HuH-7 (cell line): ENCODE measurements around the gene RNF186.
"Not testable (repeated sequence)": the region's sequence is repeated elsewhere in the genome, so short reads cannot be mapped to it uniquely, and the experiment has no call there.

Experiments used
- DNase-seq: peaks from one replicate; pipeline ENCODE4 v3.0.0; 2011; ENCODE audit warnings: low spot score

Gene RNF186

GRCh38 chr1:19793360-19794046, 21.6 kb downstream of the RNF186 start:
- no peak for DNase-seq

- no peak for DNase-seq
Measured at GRCh38 chr1:19792237-19793002, 22.7 kb downstream of the RNF186 start.

GRCh38 chr1:19790061-19790975, 24.8 kb downstream of the RNF186 start:
- DNase-seq, result not testable (repeated sequence)

GRCh38 chr1:19786988-19787423, 28.1 kb downstream of the RNF186 start:
- no peak for DNase-seq

DNA sequence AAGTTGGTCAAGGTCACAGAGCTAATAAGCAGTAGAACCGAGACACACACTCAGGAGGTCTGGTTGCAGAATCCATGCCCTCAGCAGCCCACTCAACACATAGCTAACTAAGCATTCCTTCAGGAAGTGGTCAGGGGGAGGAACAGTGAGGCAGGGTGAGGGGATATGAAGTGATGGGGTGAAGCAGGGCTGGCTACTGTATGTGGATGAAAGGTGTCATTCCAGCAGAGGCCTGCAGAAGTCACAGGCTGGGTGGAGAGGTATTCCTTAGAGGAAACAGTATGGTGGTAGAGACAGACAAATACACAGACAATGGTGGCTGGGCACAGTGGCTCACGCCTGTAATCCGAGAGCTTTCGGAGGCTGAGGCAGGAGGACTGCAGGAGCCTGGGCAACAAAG, 29.4 kb downstream of the RNF186 start:
- no peak for DNase-seq

DNA sequence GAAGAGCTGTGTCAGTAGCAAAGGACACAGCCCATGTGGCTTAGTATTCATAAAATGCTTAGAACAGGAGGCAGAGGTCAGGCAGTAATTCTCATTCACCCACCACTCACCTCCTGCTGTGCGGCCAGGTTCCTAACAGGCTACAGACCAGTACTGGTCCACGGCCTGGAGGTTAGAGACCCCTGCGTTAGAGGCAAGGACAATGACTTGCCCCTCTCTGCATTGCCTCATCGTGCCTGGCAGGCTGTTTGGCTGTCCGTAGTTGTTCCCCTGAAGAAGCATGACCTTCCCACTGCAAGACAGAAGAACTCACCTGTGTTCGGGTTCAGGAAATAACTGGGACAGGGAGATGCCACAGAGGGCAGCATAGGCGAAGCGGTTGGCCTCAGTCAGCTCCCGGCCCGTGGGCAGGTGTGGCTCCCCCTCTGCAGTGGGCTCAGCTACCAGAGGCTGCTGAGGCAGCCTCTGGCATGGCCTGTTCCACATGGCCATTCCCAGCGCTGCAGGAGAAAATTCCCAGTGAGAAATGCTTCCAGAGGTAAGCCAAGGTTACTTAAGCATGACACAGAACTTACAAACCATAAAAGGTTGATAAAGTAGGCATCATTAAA, 34.7 kb downstream of the RNF186 start:
- DNase-seq, result no peak

DNA sequence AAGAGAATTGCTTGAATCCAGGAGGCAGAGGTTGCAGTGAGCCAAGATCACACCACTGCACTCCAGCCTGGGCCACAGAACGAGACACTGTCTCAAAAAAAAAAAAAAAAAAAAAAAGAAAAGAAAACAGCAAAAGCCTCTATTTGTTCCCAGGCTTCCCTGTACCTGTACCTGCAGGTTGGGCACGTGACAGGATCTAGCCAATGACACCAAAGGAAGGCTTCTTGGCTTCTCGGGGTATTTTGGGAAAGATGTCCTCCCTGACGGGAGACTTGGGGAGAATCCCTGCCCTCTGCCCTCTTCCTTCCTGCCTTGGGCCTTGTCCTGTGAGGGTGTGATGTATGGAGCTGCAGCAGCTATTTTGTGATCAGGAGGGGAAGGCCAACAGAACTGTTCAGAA, 38.1 kb downstream of the RNF186 start:
- no peak for DNase-seq

GRCh38 chr1:19776287-19776686, 38.8 kb downstream of the RNF186 start:
- no peak for DNase-seq

GRCh38 chr1:19775831-19776230, 39.3 kb downstream of the RNF186 start:
- no peak for DNase-seq

- no peak for DNase-seq
Measured at GRCh38 chr1:19775317-19775716, 39.8 kb downstream of the RNF186 start.

- DNase-seq, result no peak
Measured at GRCh38 chr1:19774180-19774785, 40.8 kb downstream of the RNF186 start.

DNA sequence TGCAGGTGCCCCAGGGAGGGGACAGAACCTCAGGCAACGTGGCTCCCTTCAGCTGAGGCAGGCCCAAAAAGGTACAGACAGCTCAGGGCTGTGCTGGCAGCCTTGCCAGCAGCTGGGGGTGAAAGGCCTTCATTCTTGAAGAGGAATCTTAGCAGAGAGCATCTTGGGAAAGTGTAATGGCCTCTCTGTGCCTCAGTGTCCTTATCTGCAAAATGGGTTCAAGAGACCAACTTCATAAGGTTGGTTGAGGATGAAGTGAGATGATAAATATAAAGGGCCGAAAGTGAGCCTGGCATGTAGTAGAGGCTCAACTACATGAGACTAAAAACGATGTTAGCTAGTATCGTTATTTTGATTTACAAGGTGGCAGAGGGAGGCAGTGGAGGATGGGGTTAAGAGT, 41.6 kb downstream of the RNF186 start:
- DNase-seq, result no peak

GRCh38 chr1:19772053-19772452, 43.0 kb downstream of the RNF186 start:
- no peak for DNase-seq

GRCh38 chr1:19771350-19771749, 43.7 kb downstream of the RNF186 start:
- no peak for DNase-seq

DNA sequence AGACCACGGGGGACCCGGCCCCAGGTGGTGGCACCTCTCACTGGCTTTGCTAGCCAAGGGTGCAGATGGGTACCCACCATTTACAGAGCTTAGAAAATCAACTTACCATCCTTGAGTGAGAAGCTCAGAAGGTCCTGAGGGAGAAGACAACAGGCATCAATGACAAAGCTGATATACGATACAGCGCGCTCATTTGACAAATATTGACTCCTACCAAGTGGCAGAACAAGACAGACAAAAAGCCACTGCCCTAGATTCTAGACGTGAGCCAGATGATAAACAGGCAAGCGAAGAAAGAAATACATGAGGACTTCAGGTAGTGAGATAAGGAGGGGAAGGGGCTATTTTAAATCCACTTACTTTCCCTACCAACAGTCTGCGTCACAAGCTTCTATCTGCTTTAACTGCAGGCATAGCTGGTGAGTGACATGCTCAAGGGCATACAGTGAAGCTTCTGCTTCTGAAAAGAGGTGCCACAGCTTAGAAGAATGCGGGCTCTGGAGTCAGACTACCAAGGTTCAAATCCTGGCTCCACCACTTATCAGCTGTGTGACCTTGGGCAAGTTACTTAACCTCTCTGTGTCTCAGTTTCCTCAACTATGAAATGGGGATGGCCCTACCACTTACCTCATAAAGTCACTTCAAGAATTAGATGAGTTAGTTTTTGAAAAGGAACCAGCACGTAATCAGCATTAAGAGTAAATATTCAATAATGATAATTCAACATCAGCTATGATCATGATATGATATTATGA, 44.5 kb downstream of the RNF186 start:
- no peak for DNase-seq

- no peak for DNase-seq
Measured at GRCh38 chr1:19769211-19769932, 45.7 kb downstream of the RNF186 start.

- DNase-seq, result no peak
Measured at GRCh38 chr1:19768353-19769210, 46.5 kb downstream of the RNF186 start.

- DNase-seq, result no peak
Measured at GRCh38 chr1:19765623-19766022, 49.5 kb downstream of the RNF186 start.

DNA sequence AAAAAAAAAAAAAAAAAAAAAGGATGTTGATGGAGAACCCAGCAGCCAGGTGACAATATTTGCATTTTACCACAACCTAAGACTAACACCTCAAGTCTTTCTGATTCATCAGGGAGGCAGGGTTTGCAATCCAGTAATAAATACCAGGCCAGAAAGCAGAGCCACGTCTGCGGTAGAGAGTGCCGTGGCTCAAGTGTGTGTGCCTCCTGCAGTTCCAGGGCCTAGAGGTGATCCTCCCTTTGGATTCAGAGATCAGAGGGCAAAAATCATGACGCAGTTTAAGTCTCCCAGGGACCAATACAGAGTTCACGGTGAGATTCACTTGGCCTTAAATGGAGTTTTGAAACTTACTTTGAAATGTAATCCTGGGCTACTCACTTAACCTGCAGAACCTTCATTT, 50.2 kb downstream of the RNF186 start:
- DNase-seq, result no peak
